ENCODE data around the gene CPSF6.

DNA sequence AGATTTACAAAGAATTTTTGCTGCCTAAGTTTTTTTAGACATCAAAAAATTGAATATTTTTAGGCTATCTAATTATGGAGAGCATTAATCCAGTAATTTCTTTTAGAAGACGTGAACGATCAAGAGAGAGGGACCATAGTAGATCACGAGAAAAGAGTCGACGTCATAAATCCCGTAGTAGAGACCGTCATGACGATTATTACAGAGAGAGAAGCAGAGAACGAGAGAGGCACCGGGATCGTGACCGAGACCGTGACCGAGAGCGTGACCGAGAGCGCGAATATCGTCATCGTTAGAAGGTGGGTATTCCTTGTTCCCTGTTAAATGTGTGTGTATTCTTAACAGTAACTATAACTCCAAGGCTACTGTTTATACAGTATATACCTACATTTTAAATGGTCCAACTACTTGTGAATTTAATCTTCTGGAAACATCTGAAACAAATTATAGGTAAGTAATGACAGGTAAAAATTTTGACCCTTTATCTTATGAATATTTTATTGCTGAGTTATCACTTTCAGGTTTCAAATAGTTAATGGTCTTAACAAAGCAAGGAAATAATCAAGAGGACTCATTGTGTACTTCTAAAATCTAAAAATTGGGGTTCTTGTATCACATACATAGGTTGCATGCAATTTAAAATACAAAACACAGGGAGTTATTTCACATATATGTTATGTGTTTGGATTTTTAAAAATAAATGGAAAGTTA is 23.1 kb downstream of the CPSF6 start:
- no peak for TF ChIP-seq EZH2 (IDR thresholded peaks at IDR 0.05; ENCODE audit: insufficient read depth, poor library complexity, severe bottlenecking)
- no peak for TF ChIP-seq EZH2phosphoT487 (IDR thresholded peaks at IDR 0.05; ENCODE audit: insufficient read depth, low read depth)
